HEK293 (cell line): Measurements from ENCODE around the gene DCTN2.

Experiments
- CTCF ChIA-PET: fragments of 350-600 bp; formaldehyde crosslinking; extraction: SDS; loops from one replicate; lab custom pipeline; 2021; ENCODE audit warnings: antibody characterized with exemption; lab: Yijun Ruan, JAX
- POLR2A ChIA-PET: fragments of 300-600 bp; formaldehyde crosslinking; extraction: SDS; loops from one replicate; lab custom pipeline; 2020; ENCODE audit warnings: antibody characterized with exemption, inconsistent platforms; lab: Yijun Ruan, JAX
- H3K27ac ChIP-seq: fragments of 200-500 bp; sonication (Bioruptor generic); 2 replicates; pipeline ENCODE4 v1.5.1; 2014; ENCODE audit warnings: low read depth, low read length, control low read depth, inconsistent platforms; ENCODE audit errors: extremely low read depth
- H3K36me3 ChIP-seq, 2 experiments: fragments of 200-500 bp in 1 of 2; sonication (Bioruptor generic) in 1 of 2; 1 replicate in 1 of 2; 2 replicates in 1 of 2; pipeline ENCODE4 v1.5.1; 2014 to 2017; ENCODE audit warnings: inconsistent platforms in 2 of 2, low read length in 2 of 2; ENCODE audit not compliant: control insufficient read depth in 2 of 2, insufficient read depth in 1 of 2
- H3K4me1 ChIP-seq: fragments of 200-500 bp; sonication (Bioruptor generic); 2 replicates; pipeline ENCODE4 v1.5.1; 2014; ENCODE audit warnings: mild to moderate bottlenecking, low read length, inconsistent platforms; ENCODE audit not compliant: control insufficient read depth, insufficient read depth
- H3K4me3 ChIP-seq: 2 replicates; pipeline ENCODE4 v1.5.1; 2011; ENCODE audit warnings: low read depth, mild to moderate bottlenecking, control low read depth, low read length, moderate library complexity
- H3K9me3 ChIP-seq: fragments of 200-500 bp; sonication (Bioruptor generic); 2 replicates; pipeline ENCODE4 v1.5.1; 2014; ENCODE audit warnings: low read depth, low read length, inconsistent platforms; ENCODE audit not compliant: control insufficient read depth, insufficient read depth
- KLF10 ChIP-seq: fragments of 450-650 bp; IDR thresholded peaks from 2 replicates; pipeline ENCODE4 v1.5.1; 2018; ENCODE audit warnings: missing biosample characterization, mild to moderate bottlenecking, missing genetic modification characterization
- PATZ1 ChIP-seq: fragments of 450-650 bp; formaldehyde crosslinking; IDR thresholded peaks from 2 replicates; pipeline ENCODE4 v1.5.1; 2016; ENCODE audit warnings: missing biosample characterization, missing genetic modification characterization
- RBAK ChIP-seq: fragments of 450-650 bp; formaldehyde crosslinking; IDR thresholded peaks from 2 replicates; pipeline ENCODE4 v1.5.1; 2016; ENCODE audit warnings: missing biosample characterization, missing genetic modification characterization
- ZBTB17 ChIP-seq: fragments of 450-650 bp; formaldehyde crosslinking; IDR thresholded peaks from 2 replicates; pipeline ENCODE4 v1.5.1; 2016; ENCODE audit warnings: missing biosample characterization, missing genetic modification characterization
- ZNF114 ChIP-seq: fragments of 450-650 bp; formaldehyde crosslinking; IDR thresholded peaks from 2 replicates; pipeline ENCODE4 v1.5.0; 2017; ENCODE audit warnings: missing biosample characterization, missing genetic modification characterization
- ZNF366 ChIP-seq: fragments of 450-650 bp; formaldehyde crosslinking; conservative IDR thresholded peaks from 2 replicates; pipeline ENCODE4 v1.5.1; 2016; ENCODE audit warnings: missing biosample characterization, missing genetic modification characterization
- ZNF48 ChIP-seq: fragments of 450-650 bp; formaldehyde crosslinking; IDR thresholded peaks from 2 replicates; pipeline ENCODE4 v1.5.1; 2016; ENCODE audit warnings: missing biosample characterization, missing genetic modification characterization
- ZNF600 ChIP-seq: fragments of 450-650 bp; formaldehyde crosslinking; IDR thresholded peaks from 2 replicates; pipeline ENCODE4 v1.5.1; 2016; ENCODE audit warnings: missing biosample characterization, missing genetic modification characterization
- ZNF785 ChIP-seq: fragments of 450-650 bp; formaldehyde crosslinking; IDR thresholded peaks from 2 replicates; pipeline ENCODE4 v1.5.1; 2016; ENCODE audit warnings: missing biosample characterization, missing genetic modification characterization
- TF ChIP-seq, protein P1 (sequence below): fragments of 450-650 bp; formaldehyde crosslinking; IDR thresholded peaks from 2 replicates; pipeline ENCODE4 v1.5.1; 2017; ENCODE audit warnings: missing biosample characterization, missing genetic modification characterization
- TF ChIP-seq, protein P2 (sequence below): fragments of 450-650 bp; formaldehyde crosslinking; conservative IDR thresholded peaks from 2 replicates; pipeline ENCODE4 v1.5.1; 2016; ENCODE audit warnings: low read depth, missing biosample characterization, missing genetic modification characterization

Gene DCTN2

DNA sequence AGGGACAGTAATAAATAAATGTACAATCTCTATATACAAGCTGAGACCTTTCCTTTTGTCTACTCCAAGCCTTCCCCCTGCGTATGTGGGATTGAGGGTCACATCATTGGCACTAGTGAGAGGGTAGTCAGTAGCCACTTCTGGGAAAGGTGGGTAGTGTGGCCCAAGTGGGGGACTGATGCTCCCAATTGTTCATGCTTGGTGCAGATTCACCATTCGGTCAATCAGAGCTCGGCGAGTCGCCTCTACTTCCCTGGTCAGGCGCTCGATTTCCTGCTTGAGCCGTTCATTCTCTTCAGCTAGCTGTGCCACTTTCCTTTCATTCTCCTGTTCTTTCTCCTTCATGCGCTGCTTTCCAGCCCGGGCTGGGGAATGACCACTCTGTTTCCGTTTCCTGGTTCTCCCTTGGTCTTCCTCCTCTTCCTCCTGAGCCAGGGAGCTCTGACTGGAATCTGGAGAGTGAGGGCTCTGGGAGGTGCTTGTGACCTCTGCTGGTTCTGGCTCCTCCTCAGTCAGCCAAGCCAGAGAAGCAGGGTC is 30.3 kb downstream of the DCTN2 start (continued):
- no peak for TF ChIP-seq PATZ1 (tag by site-specific recombination)
- TF ChIP-seq ZBTB17 (tag by site-specific recombination): peak; percentile 52
- TF ChIP-seq KLF10 (tag by site-specific recombination): no peak

GRCh38 chr12:57515934-57516541 is 31.0 kb downstream of the DCTN2 start:
- H3K36me3 ChIP-seq: peaks cover 43 to 81% of the 10 kb centered on the region in 2 experiments
- 0 out of 2 replicates have a peak, but pooled peaks cover 2% of the 10 kb centered on the region for H3K4me1 ChIP-seq
- peak; percentile 25; the same call in 1 of the 2 replicates for TF ChIP-seq ZNF366 (tag by site-specific recombination)
- TF ChIP-seq, protein P1, sequence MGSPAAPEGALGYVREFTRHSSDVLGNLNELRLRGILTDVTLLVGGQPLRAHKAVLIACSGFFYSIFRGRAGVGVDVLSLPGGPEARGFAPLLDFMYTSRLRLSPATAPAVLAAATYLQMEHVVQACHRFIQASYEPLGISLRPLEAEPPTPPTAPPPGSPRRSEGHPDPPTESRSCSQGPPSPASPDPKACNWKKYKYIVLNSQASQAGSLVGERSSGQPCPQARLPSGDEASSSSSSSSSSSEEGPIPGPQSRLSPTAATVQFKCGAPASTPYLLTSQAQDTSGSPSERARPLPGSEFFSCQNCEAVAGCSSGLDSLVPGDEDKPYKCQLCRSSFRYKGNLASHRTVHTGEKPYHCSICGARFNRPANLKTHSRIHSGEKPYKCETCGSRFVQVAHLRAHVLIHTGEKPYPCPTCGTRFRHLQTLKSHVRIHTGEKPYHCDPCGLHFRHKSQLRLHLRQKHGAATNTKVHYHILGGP (tag by site-specific recombination): no peak
- no peak overlapping the region for H3K4me3 ChIP-seq
- ChIA-PET POLR2A (interaction anchor here (1.5 to 2.4 kb wide), 2 partner anchors 12 to 19 kb away, joined by 3 to 15 read pairs; no protein-coding TSS in a partner anchor), CTCF (interaction anchor here (0.6 to 1.1 kb wide), 3 partner anchors 56 to 881 kb away, joined by 3 to 8 read pairs (median 5); no protein-coding TSS in a partner anchor)
- H3K27ac ChIP-seq: no peak overlapping the region
- H3K9me3 ChIP-seq: no peaks in the 10 kb centered on the region

GRCh38 chr12:57515408-57515933 is 31.5 kb downstream of the DCTN2 start:
- CTCF ChIA-PET: interaction anchor here (0.6 to 1.1 kb wide), 4 partner anchors 53 to 880 kb away, joined by 3 to 5 read pairs (median 4); no protein-coding TSS in a partner anchor
- Histone ChIP-seq H3K36me3 (peaks cover 48 to 85% of the 10 kb centered on the region in 2 experiments), H3K4me3 (no peak overlapping the region), H3K27ac (no peak overlapping the region), H3K9me3 (no peaks in the 10 kb centered on the region), H3K4me1 (no peaks in the 10 kb centered on the region)
- POLR2A ChIA-PET: interaction anchor here (1.5 to 2.4 kb wide), 2 partner anchors 12 to 18 kb away, joined by 3 to 15 read pairs; no protein-coding TSS in a partner anchor
- TF ChIP-seq ZNF114 (no peak), ZNF600 (no peak), RBAK (tag by site-specific recombination) (no peak), ZNF48 (tag by site-specific recombination) (no peak), ZNF785 (tag by site-specific recombination) (no peak)
- TF ChIP-seq, protein P2, sequence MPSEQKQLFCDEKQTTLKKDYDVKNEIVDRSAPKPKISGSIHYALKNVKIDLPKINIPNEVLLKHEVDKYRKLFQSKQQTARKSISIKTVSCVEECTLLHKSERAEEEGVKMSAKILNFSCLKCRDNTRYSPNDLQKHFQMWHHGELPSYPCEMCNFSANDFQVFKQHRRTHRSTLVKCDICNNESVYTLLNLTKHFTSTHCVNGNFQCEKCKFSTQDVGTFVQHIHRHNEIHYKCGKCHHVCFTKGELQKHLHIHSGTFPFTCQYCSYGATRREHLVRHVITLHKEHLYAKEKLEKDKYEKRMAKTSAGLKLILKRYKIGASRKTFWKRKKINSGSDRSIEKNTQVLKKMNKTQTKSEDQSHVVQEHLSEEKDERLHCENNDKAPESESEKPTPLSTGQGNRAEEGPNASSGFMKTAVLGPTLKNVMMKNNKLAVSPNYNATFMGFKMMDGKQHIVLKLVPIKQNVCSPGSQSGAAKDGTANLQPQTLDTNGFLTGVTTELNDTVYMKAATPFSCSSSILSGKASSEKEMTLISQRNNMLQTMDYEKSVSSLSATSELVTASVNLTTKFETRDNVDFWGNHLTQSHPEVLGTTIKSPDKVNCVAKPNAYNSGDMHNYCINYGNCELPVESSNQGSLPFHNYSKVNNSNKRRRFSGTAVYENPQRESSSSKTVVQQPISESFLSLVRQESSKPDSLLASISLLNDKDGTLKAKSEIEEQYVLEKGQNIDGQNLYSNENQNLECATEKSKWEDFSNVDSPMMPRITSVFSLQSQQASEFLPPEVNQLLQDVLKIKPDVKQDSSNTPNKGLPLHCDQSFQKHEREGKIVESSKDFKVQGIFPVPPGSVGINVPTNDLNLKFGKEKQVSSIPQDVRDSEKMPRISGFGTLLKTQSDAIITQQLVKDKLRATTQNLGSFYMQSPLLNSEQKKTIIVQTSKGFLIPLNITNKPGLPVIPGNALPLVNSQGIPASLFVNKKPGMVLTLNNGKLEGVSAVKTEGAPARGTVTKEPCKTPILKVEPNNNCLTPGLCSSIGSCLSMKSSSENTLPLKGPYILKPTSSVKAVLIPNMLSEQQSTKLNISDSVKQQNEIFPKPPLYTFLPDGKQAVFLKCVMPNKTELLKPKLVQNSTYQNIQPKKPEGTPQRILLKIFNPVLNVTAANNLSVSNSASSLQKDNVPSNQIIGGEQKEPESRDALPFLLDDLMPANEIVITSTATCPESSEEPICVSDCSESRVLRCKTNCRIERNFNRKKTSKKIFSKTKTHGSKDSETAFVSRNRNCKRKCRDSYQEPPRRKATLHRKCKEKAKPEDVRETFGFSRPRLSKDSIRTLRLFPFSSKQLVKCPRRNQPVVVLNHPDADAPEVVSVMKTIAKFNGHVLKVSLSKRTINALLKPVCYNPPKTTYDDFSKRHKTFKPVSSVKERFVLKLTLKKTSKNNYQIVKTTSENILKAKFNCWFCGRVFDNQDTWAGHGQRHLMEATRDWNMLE (tag by site-specific recombination): no peak
